Measurements from ENCODE around the gene PRPF40A. TPM values are rescaled to one million over a fixed set of nuclear protein-coding genes. Genes with fewer than 3 reads are reported as not detected.
"Not testable (repeated sequence)": the region's sequence is repeated elsewhere in the genome, so short reads cannot be mapped to it uniquely, and the experiment has no call there.

Gene PRPF40A
- total RNA-seq, 1 donor from 2014 or later, result 152 TPM

DNA sequence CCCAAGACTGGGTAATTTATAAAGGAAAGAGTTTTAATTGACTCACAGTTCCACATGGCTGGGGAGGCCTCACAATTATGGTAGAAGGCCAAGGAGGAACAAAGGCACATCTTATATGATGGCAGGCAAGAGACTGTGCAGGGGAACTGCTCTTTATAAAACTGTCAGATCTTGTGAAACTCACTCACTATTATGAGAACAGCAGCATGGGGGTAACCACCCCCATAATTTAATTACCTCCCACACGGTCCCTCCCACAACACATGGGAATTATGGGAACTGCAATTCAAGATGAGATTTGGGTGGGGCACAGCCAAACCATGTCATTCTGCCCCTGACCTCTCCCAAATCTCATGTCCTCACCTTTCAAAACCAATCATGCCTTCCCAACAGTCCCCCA is 20.2 kb upstream of the PRPF40A start:
- intact Hi-C loops (cut with micrococcal nuclease); H3K4me3 Mint-ChIP-seq; H3K27me3 Mint-ChIP-seq (ENCODE audit: insufficient read depth); H3K27ac Mint-ChIP-seq; H3K4me1 Mint-ChIP-seq (ENCODE audit: low read depth); H3K9me3 Mint-ChIP-seq; DNase-seq (ENCODE audit: low spot score): not testable (repeated sequence)
- H3K36me3 Mint-ChIP-seq (ENCODE audit: low read depth), result peaks cover 26% of the 10 kb centered on the region

DNA sequence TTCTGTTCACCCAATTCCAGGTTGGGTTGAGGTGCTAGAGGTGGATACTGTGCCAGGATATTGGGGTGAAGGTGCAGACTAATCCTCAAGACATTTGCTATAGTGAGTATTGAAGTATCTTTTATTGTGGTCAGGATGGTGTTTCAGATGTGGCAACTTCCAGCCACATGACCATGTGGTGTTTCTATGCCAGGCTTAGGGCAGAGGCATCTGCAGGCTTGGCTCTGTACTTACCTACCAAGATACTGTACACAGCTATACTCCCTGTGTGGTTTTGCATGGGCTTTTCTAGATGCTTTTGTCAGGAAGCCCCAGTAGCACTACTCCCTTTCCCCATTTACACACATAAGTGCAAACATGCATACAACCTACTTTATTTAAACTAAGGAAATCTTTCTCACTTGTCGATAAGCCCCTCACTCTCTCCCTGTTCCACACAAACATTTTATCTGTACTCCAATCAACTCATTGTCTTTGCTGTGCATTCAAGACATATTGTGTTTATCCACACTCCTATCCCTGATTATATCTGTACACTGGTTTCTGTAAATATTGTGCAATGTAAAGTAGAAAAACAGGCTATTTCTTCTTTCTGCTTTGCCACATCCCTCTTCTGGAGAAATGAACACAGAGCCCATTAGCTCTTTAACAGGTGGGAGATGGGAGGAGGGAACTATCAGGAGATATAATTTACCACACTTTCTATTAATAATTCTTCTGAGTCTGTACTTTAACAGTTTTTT is 13.5 kb upstream of the PRPF40A start:
- Mint-ChIP-seq H3K27ac (no peak overlapping the region), H3K9me3 (no peaks in the 10 kb centered on the region), H3K36me3 (ENCODE audit: low read depth) (peaks cover 3% of the 10 kb centered on the region), H3K4me3 (peak overlapping the region; percentile 6), H3K4me1 (ENCODE audit: low read depth) (peaks cover 28% of the 10 kb centered on the region), H3K27me3 (ENCODE audit: insufficient read depth) (no peaks in the 10 kb centered on the region)
- intact Hi-C loops (cut with micrococcal nuclease), result no loop called here
- DNase-seq (ENCODE audit: low spot score), result peak; percentile 29

DNA sequence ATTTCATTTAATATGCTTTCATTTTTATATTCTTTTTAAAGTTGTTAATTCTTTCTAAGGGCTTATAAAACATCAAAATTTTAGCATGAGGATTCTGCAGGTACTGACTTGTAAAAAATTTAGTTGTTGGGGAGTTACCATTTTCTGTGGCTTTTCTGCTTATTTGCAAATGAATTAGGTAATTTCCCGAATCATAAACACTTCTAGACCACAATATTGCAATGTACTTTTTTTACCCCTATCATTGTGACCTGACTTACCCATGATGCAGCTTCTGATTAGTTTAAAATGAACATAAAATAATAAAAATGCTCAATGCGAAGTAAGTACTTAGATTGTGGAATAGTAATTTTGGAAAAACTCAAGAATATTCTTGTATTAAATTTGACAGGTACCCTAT is 12.6 kb upstream of the PRPF40A start:
- peaks cover 27% of the 10 kb centered on the region for H3K4me1 Mint-ChIP-seq (ENCODE audit: low read depth)
- no peak overlapping the region for H3K27ac Mint-ChIP-seq
- no peak overlapping the region for H3K4me3 Mint-ChIP-seq
- no peaks in the 10 kb centered on the region for H3K9me3 Mint-ChIP-seq
- DNase-seq (ENCODE audit: low spot score), result no peak
- intact Hi-C loops (cut with micrococcal nuclease), result no loop called here
- peaks cover 3% of the 10 kb centered on the region for H3K36me3 Mint-ChIP-seq (ENCODE audit: low read depth)
- H3K27me3 Mint-ChIP-seq (ENCODE audit: insufficient read depth), result no peaks in the 10 kb centered on the region

DNA sequence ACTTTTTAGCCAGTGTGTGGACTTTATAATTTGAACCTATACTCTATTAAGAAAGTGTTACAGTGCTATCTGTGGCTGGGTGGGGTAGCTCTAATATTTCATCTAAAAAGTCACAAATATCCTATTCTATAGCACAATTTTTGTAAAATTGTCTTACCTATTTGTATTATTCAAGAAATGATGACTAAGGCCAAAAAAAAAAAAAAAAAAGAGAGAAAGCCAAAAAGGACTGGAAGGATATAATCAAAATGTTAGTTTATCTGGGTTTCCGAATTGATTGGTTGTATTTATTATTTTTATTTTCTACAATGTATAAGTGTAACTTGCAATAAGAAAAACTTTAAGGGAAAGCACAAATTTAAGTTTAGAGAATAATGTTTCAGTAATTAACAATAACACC is 6.7 kb upstream of the PRPF40A start:
- Mint-ChIP-seq H3K4me1 (ENCODE audit: low read depth) (peaks cover 37% of the 10 kb centered on the region), H3K27ac (no peak overlapping the region), H3K27me3 (ENCODE audit: insufficient read depth) (no peaks in the 10 kb centered on the region), H3K4me3 (no peak overlapping the region), H3K36me3 (ENCODE audit: low read depth) (peaks cover 16% of the 10 kb centered on the region), H3K9me3 (no peaks in the 10 kb centered on the region)
- no peak for DNase-seq (ENCODE audit: low spot score)
- intact Hi-C loops (cut with micrococcal nuclease), result no loop called here

DNA sequence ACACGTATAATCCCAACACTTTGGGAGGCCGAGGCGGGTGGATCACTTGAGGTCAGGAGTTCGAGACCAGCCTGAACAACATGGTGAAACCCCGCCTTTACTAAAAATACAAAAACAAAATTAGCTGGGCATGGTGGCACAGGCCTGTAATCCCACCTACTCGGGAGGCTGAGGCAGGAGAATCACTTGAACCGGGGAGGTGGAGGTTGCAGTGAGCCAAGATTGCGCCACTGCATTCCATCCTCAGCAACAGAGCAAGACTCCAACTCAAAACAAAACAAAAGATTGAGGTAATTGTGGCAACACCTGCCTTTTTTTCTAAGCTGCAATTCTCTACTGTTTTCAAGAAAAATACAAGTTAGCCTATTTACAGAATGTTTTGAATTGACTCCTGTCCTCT is 5.4 kb upstream of the PRPF40A start:
- H3K36me3 Mint-ChIP-seq (ENCODE audit: low read depth), result peaks cover 16% of the 10 kb centered on the region
- H3K4me3 Mint-ChIP-seq; H3K27me3 Mint-ChIP-seq (ENCODE audit: insufficient read depth); intact Hi-C loops (cut with micrococcal nuclease); H3K27ac Mint-ChIP-seq; H3K9me3 Mint-ChIP-seq; DNase-seq (ENCODE audit: low spot score): not testable (repeated sequence)
- peaks cover 37% of the 10 kb centered on the region for H3K4me1 Mint-ChIP-seq (ENCODE audit: low read depth)

DNA sequence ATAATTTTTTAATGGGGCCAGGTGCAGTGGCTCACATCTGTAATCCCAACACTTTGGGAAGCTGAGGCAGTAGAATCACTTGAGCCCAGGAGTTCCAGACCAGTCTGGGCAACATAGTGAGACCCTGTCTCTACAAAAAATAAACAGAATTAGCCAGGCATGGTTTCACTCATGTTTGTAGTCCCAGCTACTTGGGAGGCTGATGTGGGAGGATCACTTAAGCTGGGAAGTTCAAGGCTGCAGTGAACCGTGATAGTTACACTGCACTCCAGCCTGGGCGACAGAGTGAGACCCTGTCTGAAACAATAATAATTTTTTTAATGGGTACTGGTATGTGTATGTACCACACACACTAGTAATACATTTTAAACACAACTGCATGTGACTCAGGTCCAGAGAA is 3.5 kb upstream of the PRPF40A start:
- peak overlapping the region; percentile 87 for H3K4me3 Mint-ChIP-seq
- H3K4me1 Mint-ChIP-seq (ENCODE audit: low read depth), result peaks cover 46% of the 10 kb centered on the region
- DNase-seq (ENCODE audit: low spot score), result no peak
- H3K27me3 Mint-ChIP-seq (ENCODE audit: insufficient read depth), result peaks cover 1% of the 10 kb centered on the region
- intact Hi-C loops (cut with micrococcal nuclease), result no loop called here
- no peaks in the 10 kb centered on the region for H3K9me3 Mint-ChIP-seq
- no peak overlapping the region for H3K27ac Mint-ChIP-seq
- peaks cover 30% of the 10 kb centered on the region for H3K36me3 Mint-ChIP-seq (ENCODE audit: low read depth)

DNA sequence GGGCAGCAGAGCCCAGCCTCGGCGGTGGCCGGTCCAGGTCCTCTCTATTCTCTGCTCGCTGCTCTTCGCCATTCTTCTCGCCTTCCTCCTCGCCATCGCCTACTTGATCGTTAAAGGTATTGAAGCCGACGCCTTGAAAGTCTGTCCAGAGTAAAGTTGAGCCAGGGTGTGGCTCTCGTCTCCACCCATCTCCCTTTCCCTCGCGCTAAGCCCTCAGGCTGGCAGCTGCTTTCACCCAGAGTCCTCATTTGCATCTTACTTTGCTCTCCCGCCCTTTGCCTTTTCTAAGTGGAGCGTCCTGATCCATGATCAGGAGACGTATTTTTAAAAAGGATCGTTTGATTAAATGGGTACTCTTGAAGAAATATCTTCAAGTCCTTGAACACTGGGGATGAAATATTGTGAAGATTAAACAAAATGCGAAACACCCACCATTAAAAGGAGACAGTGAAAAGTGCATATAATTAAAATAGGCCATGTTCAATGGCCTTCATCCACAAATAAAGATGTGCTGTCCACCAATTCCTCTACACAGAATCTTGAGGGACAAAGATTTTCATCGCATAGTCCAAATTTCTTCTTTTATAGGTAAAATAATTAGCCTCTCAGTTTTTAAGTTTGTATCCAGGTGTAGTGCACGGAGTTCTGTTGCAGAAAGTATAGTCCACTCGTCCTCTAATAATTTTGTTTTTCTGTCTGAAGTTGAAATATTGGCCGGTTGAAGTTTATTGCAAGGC is 1.8 kb upstream of the PRPF40A start:
- peaks cover 35% of the 10 kb centered on the region for H3K36me3 Mint-ChIP-seq (ENCODE audit: low read depth)
- no peaks in the 10 kb centered on the region for H3K9me3 Mint-ChIP-seq
- peak overlapping the region; percentile 97 for H3K27ac Mint-ChIP-seq
- peaks cover 1% of the 10 kb centered on the region for H3K27me3 Mint-ChIP-seq (ENCODE audit: insufficient read depth)
- intact Hi-C loops (cut with micrococcal nuclease), result loop anchor here (1.0 to 5.0 kb wide), 4 partner anchors 8 to 1432 kb away; partner anchors contain the start of gene NMI
- H3K4me1 Mint-ChIP-seq (ENCODE audit: low read depth), result peaks cover 57% of the 10 kb centered on the region
- DNase-seq (ENCODE audit: low spot score), result no peak
- H3K4me3 Mint-ChIP-seq, result peak overlapping the region; percentile 100

DNA sequence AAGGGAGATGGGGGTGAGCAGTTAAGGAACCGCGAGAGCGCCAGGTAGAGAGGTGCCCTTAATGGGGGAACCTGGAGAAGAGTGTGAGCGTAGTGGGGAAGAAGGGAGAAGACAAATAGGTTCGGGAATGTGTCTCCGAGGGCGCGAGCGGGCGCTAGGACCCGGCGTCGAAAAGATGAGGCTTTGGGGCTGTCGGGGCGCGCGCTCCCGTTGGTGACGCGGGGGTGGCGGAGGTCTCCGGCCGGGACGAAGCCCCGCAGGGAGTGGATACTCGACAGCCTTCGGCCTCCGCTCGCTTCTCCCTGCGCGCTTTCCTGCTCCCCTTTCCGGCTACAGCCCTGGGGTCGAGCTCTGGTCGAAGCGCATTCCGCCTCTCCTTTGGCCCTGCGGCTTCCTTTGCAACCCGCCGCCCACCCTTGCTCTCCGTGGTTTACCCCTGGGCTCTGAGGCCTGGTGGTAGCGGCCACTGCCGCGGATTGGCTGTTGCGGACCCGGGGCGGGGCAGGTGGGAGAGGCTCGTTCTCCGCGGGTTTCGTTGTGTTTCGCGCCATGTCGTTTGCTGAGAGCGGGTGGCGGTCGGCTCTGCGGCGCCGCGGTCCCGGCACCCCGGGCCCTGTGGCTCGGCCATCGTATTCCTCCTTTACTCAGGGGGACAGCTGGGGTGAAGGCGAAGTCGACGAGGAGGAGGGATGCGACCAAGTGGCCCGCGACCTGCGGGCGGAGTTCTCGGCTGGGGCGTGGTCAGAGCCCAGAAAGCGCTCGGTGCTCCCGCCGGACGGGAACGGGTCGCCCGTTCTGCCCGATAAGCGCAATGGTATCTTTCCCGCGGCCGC is 1.0 kb upstream of the PRPF40A start, which contains the start of gene ARL6IP6:
Gene ARL6IP6, plus strand, starts transcription at position 545 of the 833 bp plus-strand sequence. Its CDS starts 5 bp downstream, at position 550.
- H3K36me3 Mint-ChIP-seq (ENCODE audit: low read depth), result peaks cover 43% of the 10 kb centered on the region
- H3K27me3 Mint-ChIP-seq (ENCODE audit: insufficient read depth), result peaks cover 1% of the 10 kb centered on the region
- peak; percentile 93 for DNase-seq (ENCODE audit: low spot score)
- intact Hi-C loops (cut with micrococcal nuclease), result loop anchor here (2.0 to 5.0 kb wide), 3 partner anchors 23 to 1431 kb away; partner anchors contain the start of gene NMI
- H3K4me1 Mint-ChIP-seq (ENCODE audit: low read depth), result peaks cover 57% of the 10 kb centered on the region
- H3K4me3 Mint-ChIP-seq, result peak within 1 kb of the TSS; percentile 100
- H3K27ac Mint-ChIP-seq, result peak within 1 kb of the TSS; percentile 97
- no peaks in the 10 kb centered on the region for H3K9me3 Mint-ChIP-seq

DNA sequence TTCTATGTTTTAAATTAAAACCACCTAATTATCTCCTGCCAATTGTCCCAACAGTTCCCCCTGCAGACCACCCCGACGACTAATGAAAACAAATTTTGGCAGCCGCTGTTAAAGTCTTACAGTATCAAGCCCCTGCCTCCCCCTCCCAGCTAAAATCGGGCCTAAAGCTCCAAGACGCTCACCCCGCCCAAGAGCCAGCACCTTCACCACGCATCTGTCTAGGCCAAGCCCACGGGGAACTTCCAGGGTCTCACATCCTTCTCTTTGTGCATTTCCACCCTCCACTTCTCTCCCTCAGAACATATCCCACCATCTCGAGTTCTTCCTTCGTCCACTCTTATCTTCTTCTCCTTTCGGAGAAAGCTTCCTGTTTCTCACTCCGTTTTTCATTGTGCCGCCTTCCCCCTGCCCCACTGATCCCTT is 445 bp downstream of the PRPF40A start:
- peaks cover 43% of the 10 kb centered on the region for H3K36me3 Mint-ChIP-seq (ENCODE audit: low read depth)

DNA sequence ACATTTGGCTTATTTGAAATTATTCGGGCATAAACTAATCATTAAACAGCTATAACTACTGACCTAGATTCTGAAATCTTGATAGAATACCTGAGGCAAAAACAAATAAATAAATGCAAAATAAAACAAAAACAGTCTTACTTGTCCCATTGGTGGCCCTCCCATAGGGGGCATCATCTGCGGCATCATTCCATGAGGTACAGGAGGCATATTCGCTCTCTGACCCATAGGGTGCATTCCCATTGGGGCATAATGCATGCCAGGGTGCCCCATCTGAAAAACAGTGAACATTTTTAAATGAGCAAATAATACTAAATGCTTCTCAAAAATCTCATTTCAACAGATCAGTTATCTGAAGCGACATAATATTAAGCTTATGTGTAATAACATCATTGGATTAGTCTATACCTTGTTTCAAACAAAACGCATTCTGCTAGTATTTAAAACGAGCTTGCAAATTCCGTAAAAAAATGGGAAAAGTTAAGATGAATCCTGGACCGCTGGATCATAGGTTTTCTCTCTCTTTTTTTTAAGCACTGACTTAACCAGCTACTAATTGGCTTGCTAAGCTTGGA is 1.3 kb downstream of the PRPF40A start:
- intact Hi-C loops (cut with micrococcal nuclease), result loop anchor here (2.0 to 5.0 kb wide), 4 partner anchors 34 to 1429 kb away; partner anchors contain the start of gene NMI
- peak overlapping the region; percentile 100 for H3K4me3 Mint-ChIP-seq
- H3K36me3 Mint-ChIP-seq (ENCODE audit: low read depth), result peaks cover 44% of the 10 kb centered on the region
- peaks cover 55% of the 10 kb centered on the region for H3K4me1 Mint-ChIP-seq (ENCODE audit: low read depth)
- peak overlapping the region; percentile 97 for H3K27ac Mint-ChIP-seq
- DNase-seq (ENCODE audit: low spot score), result no peak
- H3K9me3 Mint-ChIP-seq, result no peaks in the 10 kb centered on the region
- peaks cover 1% of the 10 kb centered on the region for H3K27me3 Mint-ChIP-seq (ENCODE audit: insufficient read depth)

More for the DNA sequence above, 445 bp downstream of the PRPF40A start:
- H3K4me3 Mint-ChIP-seq, result peak overlapping the region; percentile 100
- H3K27ac Mint-ChIP-seq, result peak overlapping the region; percentile 97
- intact Hi-C loops (cut with micrococcal nuclease), result loop anchor here (1.0 to 5.0 kb wide), 9 partner anchors 23 to 1430 kb away; partner anchors contain the start of genes ARL5A, FMNL2, NMI and STAM2
- H3K27me3 Mint-ChIP-seq (ENCODE audit: insufficient read depth), result peaks cover 1% of the 10 kb centered on the region
- no peaks in the 10 kb centered on the region for H3K9me3 Mint-ChIP-seq
- H3K4me1 Mint-ChIP-seq (ENCODE audit: low read depth), result peaks cover 57% of the 10 kb centered on the region
- peak; percentile 17 for DNase-seq (ENCODE audit: low spot score)

DNA sequence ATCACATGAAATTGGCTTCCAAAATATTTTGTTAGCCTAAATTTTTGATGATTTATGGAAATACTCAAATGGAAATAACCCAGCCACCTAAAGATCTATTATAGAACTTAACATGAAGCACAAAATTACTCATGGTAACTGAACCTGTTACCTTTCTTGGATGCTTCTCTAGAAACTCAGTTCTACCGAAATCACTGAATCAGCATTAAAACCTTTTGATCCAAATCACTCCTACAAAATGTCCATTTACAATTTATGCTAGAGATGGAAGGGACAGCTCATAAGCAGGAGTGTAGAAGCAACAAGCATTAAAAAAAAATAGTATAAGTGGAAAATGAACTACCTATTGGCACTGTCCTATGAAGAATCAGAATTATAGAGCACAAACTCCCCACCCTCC is 2.1 kb downstream of the PRPF40A start:
- Mint-ChIP-seq H3K36me3 (ENCODE audit: low read depth) (peaks cover 52% of the 10 kb centered on the region), H3K27me3 (ENCODE audit: insufficient read depth) (peaks cover 1% of the 10 kb centered on the region), H3K4me3 (peak overlapping the region; percentile 69), H3K9me3 (no peaks in the 10 kb centered on the region), H3K4me1 (ENCODE audit: low read depth) (peaks cover 56% of the 10 kb centered on the region), H3K27ac (peak overlapping the region; percentile 72)
- intact Hi-C loops (cut with micrococcal nuclease), result loop anchor here (5.0 kb wide), 2 partner anchors 33 to 1428 kb away; partner anchors contain the start of gene NMI
- no peak for DNase-seq (ENCODE audit: low spot score)

DNA sequence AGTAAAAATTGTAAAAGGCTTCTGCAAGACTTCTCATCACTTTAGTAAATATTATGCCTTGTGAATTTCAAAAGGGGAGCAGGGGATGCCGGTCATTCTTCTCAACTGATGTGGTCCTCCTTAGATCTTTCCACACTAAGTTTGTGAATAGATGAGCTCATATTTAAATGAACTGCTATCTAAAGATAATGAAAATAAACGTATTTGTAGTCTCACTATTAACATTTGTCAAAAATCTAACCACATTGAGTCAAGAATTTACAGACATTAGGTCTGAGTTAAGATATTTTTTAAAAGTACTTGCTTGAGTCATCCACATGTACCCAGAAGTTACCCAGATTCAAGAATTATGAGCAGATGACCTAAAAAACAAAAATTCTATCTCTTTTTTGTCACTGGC is 6.5 kb downstream of the PRPF40A start:
- Mint-ChIP-seq H3K4me3 (no peak overlapping the region), H3K9me3 (no peaks in the 10 kb centered on the region), H3K36me3 (ENCODE audit: low read depth) (peaks cover 66% of the 10 kb centered on the region), H3K4me1 (ENCODE audit: low read depth) (peaks cover 43% of the 10 kb centered on the region), H3K27ac (no peak overlapping the region), H3K27me3 (ENCODE audit: insufficient read depth) (no peaks in the 10 kb centered on the region)
- DNase-seq (ENCODE audit: low spot score), result no peak
- intact Hi-C loops (cut with micrococcal nuclease), result no loop called here
